ENCODE measurements around the gene APOH.
A peak's percentile ranks its signal among the peaks of the same experiment; 100 is the strongest.
"Not testable (repeated sequence)": the region's sequence is repeated elsewhere in the genome, so short reads cannot be mapped to it uniquely, and the experiment has no call there.

Gene APOH

DNA sequence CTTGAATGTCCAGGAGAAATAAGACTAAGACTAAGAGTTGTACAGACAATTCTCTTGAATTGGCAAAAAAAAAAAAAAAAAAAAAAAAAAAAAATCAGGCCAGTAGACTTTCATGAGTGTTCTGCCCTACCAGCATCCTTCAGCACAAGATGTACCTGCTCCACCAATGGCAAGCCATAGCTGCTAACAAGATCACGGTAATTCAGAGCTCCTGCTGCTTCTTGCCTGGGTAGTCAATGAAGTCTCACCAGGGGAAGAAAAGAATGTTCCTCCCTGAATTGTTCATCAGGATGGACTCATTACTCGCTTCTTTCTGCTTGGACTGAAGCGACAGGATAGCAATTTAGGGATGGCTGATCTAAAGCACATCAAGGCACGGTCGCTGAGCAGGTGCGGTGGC is 31.1 kb upstream of the APOH start:
- H3K27ac ChIP-seq: no peak overlapping the region
- DNase-seq (ENCODE audit: low spot score): no peak
- ChIA-PET POLR2A (ENCODE audit: low non-redundant PET) (no interaction called here), CTCF (interaction anchor here (0.5 kb wide), 1 partner anchor 135 kb away, joined by 3 read pairs; no protein-coding TSS in a partner anchor)
- TF ChIP-seq, protein P1, sequence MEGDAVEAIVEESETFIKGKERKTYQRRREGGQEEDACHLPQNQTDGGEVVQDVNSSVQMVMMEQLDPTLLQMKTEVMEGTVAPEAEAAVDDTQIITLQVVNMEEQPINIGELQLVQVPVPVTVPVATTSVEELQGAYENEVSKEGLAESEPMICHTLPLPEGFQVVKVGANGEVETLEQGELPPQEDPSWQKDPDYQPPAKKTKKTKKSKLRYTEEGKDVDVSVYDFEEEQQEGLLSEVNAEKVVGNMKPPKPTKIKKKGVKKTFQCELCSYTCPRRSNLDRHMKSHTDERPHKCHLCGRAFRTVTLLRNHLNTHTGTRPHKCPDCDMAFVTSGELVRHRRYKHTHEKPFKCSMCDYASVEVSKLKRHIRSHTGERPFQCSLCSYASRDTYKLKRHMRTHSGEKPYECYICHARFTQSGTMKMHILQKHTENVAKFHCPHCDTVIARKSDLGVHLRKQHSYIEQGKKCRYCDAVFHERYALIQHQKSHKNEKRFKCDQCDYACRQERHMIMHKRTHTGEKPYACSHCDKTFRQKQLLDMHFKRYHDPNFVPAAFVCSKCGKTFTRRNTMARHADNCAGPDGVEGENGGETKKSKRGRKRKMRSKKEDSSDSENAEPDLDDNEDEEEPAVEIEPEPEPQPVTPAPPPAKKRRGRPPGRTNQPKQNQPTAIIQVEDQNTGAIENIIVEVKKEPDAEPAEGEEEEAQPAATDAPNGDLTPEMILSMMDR (conservative IDR thresholded peaks at IDR 0.05; ENCODE audit: low read depth): no peak

DNA sequence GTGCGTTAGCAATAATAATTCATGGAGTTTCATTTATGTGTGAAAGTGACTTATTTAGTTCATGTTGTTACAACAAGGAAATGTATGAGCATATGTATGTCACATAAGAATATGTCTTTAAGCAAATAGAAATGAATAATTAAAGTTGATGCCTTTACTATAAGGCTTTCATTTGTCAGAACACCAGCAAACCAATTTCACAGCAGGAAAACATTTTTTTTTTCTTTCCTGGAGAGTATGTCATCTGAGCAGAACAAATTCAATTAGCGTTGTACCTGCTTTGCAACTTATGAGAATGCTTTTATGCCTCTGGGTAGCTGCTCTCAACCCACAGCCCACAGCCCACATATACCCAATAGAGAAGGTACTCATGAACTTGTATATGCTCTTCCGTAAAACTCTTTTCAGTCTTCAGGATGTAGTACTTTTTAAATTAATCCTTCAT is 26.3 kb upstream of the APOH start:
- H3K27ac ChIP-seq: no peak overlapping the region
- TF ChIP-seq, protein P1 (conservative IDR thresholded peaks at IDR 0.05; ENCODE audit: low read depth): no peak
- ChIA-PET CTCF (interaction anchor here (0.6 to 1.2 kb wide), 5 partner anchors 57 to 1157 kb away, joined by 3 to 7 read pairs (median 3); no protein-coding TSS in a partner anchor), POLR2A (ENCODE audit: low non-redundant PET) (no interaction called here)
- DNase-seq (ENCODE audit: low spot score): no peak

DNA sequence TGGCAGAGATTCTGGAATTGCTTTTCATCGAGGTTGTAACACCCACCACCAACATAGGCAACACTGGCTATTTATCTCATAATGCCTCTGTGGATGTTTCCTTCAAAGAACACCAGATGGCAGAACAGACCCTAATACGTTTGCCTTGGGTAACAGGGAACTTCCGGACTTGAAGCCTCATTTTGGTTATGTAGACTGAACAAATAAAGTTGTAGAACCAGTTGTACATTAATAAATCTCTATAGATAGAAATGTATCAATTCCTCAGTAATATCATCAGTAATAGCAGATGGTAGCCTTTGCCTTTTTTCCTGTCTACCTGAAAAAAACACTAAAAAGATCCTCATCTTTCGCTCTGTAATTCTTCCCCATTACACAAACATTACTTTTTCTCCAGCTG is 25.9 kb upstream of the APOH start:
- TF ChIP-seq, protein P1 (conservative IDR thresholded peaks at IDR 0.05; ENCODE audit: low read depth): peak; percentile 79
- ChIA-PET POLR2A (ENCODE audit: low non-redundant PET) (no interaction called here), CTCF (interaction anchor here (0.6 to 1.2 kb wide), 3 partner anchors 312 to 1156 kb away, joined by 3 to 7 read pairs (median 4); no protein-coding TSS in a partner anchor)
- H3K27ac ChIP-seq: no peak overlapping the region
- peak; percentile 57 for DNase-seq (ENCODE audit: low spot score)

DNA sequence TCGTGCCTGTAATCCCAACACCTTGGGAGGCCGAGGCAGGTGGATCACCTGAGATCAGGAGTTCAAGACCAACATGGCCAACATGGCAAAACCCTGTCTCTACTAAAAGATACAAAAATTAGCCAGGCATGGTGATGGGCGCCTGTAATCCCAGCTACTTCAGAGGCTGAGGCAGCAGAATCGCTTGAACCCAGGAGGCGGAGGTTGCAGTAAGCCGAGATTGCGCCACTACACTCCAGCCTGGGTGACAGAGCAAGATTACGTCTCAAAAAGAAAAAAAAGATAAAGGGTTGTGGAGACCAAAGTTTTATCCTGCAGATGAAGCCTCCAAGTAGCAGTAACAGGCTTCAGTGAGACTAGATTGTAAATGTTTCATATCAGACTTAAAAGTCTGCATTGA is 24.2 kb upstream of the APOH start:
- DNase-seq (ENCODE audit: low spot score); CTCF ChIA-PET; H3K27ac ChIP-seq; POLR2A ChIA-PET (ENCODE audit: low non-redundant PET): not testable (repeated sequence)

DNA sequence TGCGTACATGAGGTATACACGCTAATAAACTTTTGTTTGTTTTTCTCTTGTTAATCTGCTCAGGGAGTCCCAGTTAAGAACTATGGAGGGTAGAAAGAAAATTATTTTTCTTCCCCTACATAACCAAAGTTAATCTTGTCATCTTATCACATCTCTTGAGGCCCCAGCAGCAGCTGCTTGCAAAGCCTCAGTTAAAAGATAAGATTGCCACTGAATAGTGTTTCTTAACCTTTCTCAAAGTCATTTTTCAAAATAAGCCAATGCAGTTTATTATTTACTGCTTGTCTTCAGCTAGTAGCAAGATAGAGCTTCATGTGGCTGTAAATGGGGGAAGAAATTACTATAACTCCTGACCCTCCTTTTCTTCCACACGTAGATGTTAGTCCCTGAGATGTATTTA is 21.5 kb upstream of the APOH start:
- ChIA-PET CTCF (interaction anchor here (0.6 to 1.2 kb wide), 2 partner anchors 10 to 316 kb away, joined by 3 to 8 read pairs; no protein-coding TSS in a partner anchor), POLR2A (ENCODE audit: low non-redundant PET) (no interaction called here)
- DNase-seq (ENCODE audit: low spot score): no peak
- TF ChIP-seq, protein P1 (conservative IDR thresholded peaks at IDR 0.05; ENCODE audit: low read depth): no peak
- H3K27ac ChIP-seq: no peak overlapping the region

DNA sequence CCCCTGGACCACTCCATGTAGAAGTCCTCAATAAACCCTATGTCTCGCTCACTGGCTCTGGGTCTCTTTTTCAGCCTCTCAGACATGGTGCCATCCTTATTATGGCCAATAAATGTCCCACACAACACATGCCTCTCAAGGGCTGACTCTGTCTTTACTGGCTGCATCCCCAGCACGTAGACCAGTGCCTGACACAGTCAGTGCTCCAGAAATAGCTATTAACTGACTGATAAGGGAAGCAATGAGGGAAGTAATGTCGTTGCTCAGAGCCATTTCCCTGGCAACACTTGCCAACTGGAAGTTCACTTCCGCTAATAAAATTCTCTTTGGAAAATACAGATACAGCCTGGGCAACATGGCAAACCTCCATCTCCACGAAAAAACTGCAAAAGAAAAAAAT is 19.1 kb upstream of the APOH start:
- TF ChIP-seq, protein P1 (conservative IDR thresholded peaks at IDR 0.05; ENCODE audit: low read depth): no peak
- POLR2A ChIA-PET (ENCODE audit: low non-redundant PET): no interaction called here
- CTCF ChIA-PET: interaction anchor here (0.7 kb wide), 1 partner anchor 452 kb away, joined by 3 read pairs; no protein-coding TSS in a partner anchor

DNA sequence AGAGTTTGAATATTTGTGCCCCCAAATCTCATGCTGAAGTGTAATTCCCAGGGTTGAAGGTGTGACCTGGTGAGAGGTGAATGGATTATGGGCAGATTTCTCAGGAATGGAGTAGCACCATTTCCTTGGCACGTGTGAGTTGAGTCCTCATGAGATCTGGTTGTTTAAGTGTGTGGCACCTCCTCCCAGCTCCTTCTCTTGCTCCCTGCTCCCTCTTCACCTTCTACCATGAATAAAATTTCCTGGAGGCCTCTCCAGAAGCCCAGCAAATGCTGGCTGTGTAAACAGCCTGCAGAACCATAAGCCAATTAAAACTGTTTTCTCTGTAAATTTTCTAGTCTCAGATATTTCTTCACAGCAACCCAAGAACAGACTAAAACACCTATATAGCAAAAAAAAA is 12.6 kb upstream of the APOH start:
- no peak for DNase-seq (ENCODE audit: low spot score)
- H3K27ac ChIP-seq: no peak overlapping the region
- POLR2A ChIA-PET (ENCODE audit: low non-redundant PET): no interaction called here
- TF ChIP-seq, protein P1 (conservative IDR thresholded peaks at IDR 0.05; ENCODE audit: low read depth): no peak
- CTCF ChIA-PET: interaction anchor here (0.6 to 0.9 kb wide), 2 partner anchors 483 to 513 kb away, joined by 3 to 4 read pairs; no protein-coding TSS in a partner anchor

More for the DNA sequence above, 19.1 kb upstream of the APOH start:
- no peak overlapping the region for H3K27ac ChIP-seq
- no peak for DNase-seq (ENCODE audit: low spot score)
